GOT3 (cell line): ENCODE measurements around the gene OGA.
"Not testable (repeated sequence)": the region's sequence is repeated elsewhere in the genome, so short reads cannot be mapped to it uniquely, and the experiment has no call there.

Experiments
- DNase-seq: peaks from one replicate; lab custom pipeline; 2025; ENCODE audit warnings: mixed read lengths; lab: John Stamatoyannopoulos, UW

OGA gene

GRCh38 chr10:101797403-101798059 lies 20.7 kb downstream of the OGA start:
- DNase-seq, result no peak

GRCh38 chr10:101793526-101793925 lies 24.7 kb downstream of the OGA start:
- DNase-seq, result no peak

- no peak for DNase-seq
Observed at GRCh38 chr10:101789686-101790085, 28.6 kb downstream of the OGA start.

- DNase-seq, result not testable (repeated sequence)
Observed at GRCh38 chr10:101789231-101789630, 29.0 kb downstream of the OGA start.

GRCh38 chr10:101785801-101786200 lies 32.4 kb downstream of the OGA start:
- no peak for DNase-seq

- DNase-seq, result no peak
Observed at GRCh38 chr10:101784558-101784957, 33.7 kb downstream of the OGA start.

- no peak for DNase-seq
Observed at GRCh38 chr10:101783736-101784118, 34.5 kb downstream of the OGA start.

GRCh38 chr10:101782811-101783735 lies 35.2 kb downstream of the OGA start, which contains the start of gene NPM3:
TSS of gene NPM3 (minus strand) at chr10:101783446. CDS start at chr10:101783390, 56 bp downstream.
- DNase-seq, result peak; percentile 23

- no peak for DNase-seq
Observed at GRCh38 chr10:101781984-101782810, 36.0 kb downstream of the OGA start.

GRCh38 chr10:101781655-101781983 lies 36.6 kb downstream of the OGA start:
- DNase-seq, result no peak

GRCh38 chr10:101780818-101781654 lies 37.2 kb downstream of the OGA start:
- no peak for DNase-seq

- no peak for DNase-seq
Observed at GRCh38 chr10:101780187-101780817, 37.9 kb downstream of the OGA start.

GRCh38 chr10:101779544-101780186 lies 38.6 kb downstream of the OGA start:
- no peak for DNase-seq

- DNase-seq, result no peak
Observed at GRCh38 chr10:101778781-101779543, 39.3 kb downstream of the OGA start.

GRCh38 chr10:101778151-101778780 lies 40.0 kb downstream of the OGA start:
- no peak for DNase-seq

- no peak for DNase-seq
Observed at GRCh38 chr10:101777619-101778145, 40.6 kb downstream of the OGA start.

GRCh38 chr10:101776161-101776817 lies 42.0 kb downstream of the OGA start:
- DNase-seq, result no peak
